ENCODE data around the gene TIMMDC1.

Gene TIMMDC1

DNA sequence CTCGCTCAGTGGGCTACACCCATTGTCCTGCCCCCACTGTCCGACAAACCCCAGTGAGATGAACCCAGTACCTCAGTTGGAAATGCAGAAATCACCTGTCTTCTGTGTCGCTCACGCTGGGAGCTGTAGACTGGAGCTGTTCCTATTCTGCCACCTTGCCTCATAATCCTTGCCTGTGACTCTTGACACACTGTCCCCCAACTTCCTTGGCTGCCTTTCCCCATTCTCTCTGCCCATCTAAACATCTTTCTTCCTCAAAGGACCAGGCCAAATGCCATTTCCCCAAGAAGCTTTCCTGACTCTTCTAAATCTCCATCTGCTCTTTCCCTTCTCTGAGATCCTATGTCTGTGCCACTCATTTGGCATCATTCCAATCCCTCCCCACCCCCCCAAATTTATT lies 70.8 kb downstream of the TIMMDC1 start:
- H3K27me3 ChIP-seq (ENCODE audit: insufficient read depth, low read length, poor library complexity) = no peaks in the 10 kb centered on the region
- no peak overlapping the region for H3K18ac ChIP-seq (ENCODE audit: low read length)
- H3K27ac ChIP-seq (ENCODE audit: low read depth, low read length) = no peak overlapping the region
- H3K9ac ChIP-seq (ENCODE audit: low read length) = no peak overlapping the region
- no peaks in the 10 kb centered on the region for H3K36me3 ChIP-seq (ENCODE audit: control insufficient read depth, insufficient read depth, low read length)
- no peak overlapping the region for H3K23ac ChIP-seq (ENCODE audit: low read length)
- no CpG with 5 or more reads among the region's 4 CpGs for WGBS (ENCODE audit: extremely low coverage, insufficient coverage, low lambda C conversion rate)
- no peak overlapping the region for H2BK15ac ChIP-seq (replicated peaks; ENCODE audit: low read depth)
- no peak overlapping the region for H4K5ac ChIP-seq (ENCODE audit: low read length)
- no peak overlapping the region for H2AK5ac ChIP-seq (ENCODE audit: low read length)
- no peak overlapping the region for H3K4me2 ChIP-seq (ENCODE audit: low read length)
- H3K4me3 ChIP-seq (ENCODE audit: low read length) = no peak overlapping the region
- no peak for DNase-seq
- no peak overlapping the region for H3K4ac ChIP-seq (ENCODE audit: low read depth, low read length)
- no peak overlapping the region for H3K56ac ChIP-seq (ENCODE audit: low read length)
- H2BK5ac ChIP-seq (ENCODE audit: low read length) = no peak overlapping the region
- H3K4me1 ChIP-seq (ENCODE audit: control insufficient read depth, low read depth, low read length) = no peaks in the 10 kb centered on the region
- H3K79me2 ChIP-seq (ENCODE audit: control insufficient read depth, insufficient read depth, low read length) = no peaks in the 10 kb centered on the region
- no peak overlapping the region for H4K8ac ChIP-seq (ENCODE audit: low read depth, low read length)
- no peaks in the 10 kb centered on the region for H3K79me1 ChIP-seq (ENCODE audit: low read length)
- no peak overlapping the region for H2BK120ac ChIP-seq (ENCODE audit: low read depth, low read length)

DNA sequence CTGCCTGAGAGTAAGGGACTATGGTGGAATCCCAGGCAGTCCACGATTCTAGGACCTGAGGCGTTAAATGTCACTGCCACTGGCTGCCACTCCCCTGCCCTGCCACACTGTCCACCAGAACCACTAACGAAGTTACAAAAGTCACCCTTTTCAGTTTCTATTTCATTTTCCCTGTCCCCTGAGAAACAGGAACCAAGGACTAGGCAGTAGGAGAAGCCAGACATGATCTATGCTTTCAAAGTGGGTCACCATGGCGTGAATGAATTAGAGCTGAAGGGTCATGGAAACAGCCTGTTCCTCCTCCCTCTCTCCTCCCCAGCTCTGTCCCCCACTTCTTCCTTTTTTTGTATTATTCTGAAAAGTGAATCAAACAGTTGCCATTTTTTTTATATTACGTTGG lies 71.9 kb downstream of the TIMMDC1 start:
- Histone ChIP-seq H3K9ac (ENCODE audit: low read length) (no peak overlapping the region), H3K79me1 (ENCODE audit: low read length) (no peaks in the 10 kb centered on the region), H2AK5ac (ENCODE audit: low read length) (no peak overlapping the region), H3K79me2 (ENCODE audit: control insufficient read depth, insufficient read depth, low read length) (no peaks in the 10 kb centered on the region), H2BK15ac (replicated peaks; ENCODE audit: low read depth) (no peak overlapping the region), H3K4me2 (ENCODE audit: low read length) (no peak overlapping the region), H3K4me3 (ENCODE audit: low read length) (no peak overlapping the region), H4K5ac (ENCODE audit: low read length) (no peak overlapping the region), H3K27me3 (ENCODE audit: insufficient read depth, low read length, poor library complexity) (no peaks in the 10 kb centered on the region), H3K4ac (ENCODE audit: low read depth, low read length) (no peak overlapping the region), H3K4me1 (ENCODE audit: control insufficient read depth, low read depth, low read length) (no peaks in the 10 kb centered on the region), H4K8ac (ENCODE audit: low read depth, low read length) (no peak overlapping the region), H3K36me3 (ENCODE audit: control insufficient read depth, insufficient read depth, low read length) (no peaks in the 10 kb centered on the region), H2BK120ac (ENCODE audit: low read depth, low read length) (no peak overlapping the region), H3K23ac (ENCODE audit: low read length) (no peak overlapping the region), H3K56ac (ENCODE audit: low read length) (no peak overlapping the region), H3K27ac (ENCODE audit: low read depth, low read length) (no peak overlapping the region), H2BK5ac (ENCODE audit: low read length) (no peak overlapping the region), H3K18ac (ENCODE audit: low read length) (no peak overlapping the region)
- WGBS (ENCODE audit: extremely low coverage, insufficient coverage, low lambda C conversion rate) = no CpG with 5 or more reads among the region's 5 CpGs
- no peak for DNase-seq

DNA sequence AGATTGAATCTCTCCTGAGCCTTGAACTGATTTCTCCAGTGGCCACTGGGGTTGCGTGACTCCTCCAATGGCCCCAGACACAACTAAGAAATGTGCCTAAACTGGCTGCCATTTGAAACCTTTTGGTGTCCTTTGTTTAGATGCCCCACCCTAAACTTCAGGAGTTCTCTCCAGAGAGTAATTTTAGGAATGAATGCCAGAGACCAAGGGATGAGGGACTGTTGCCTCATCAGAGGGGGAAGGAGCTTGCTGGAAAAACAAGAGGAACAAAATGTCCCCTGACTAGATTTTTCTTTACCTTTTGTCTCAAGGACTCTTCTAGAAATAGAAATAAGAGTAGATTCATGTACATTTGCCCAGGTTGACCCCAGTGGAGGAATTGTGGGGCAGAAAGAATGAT lies 72.9 kb downstream of the TIMMDC1 start:
- Histone ChIP-seq H3K27me3 (ENCODE audit: insufficient read depth, low read length, poor library complexity) (no peaks in the 10 kb centered on the region), H3K4me1 (ENCODE audit: control insufficient read depth, low read depth, low read length) (no peaks in the 10 kb centered on the region), H2BK120ac (ENCODE audit: low read depth, low read length) (no peak overlapping the region), H3K79me2 (ENCODE audit: control insufficient read depth, insufficient read depth, low read length) (no peaks in the 10 kb centered on the region), H4K8ac (ENCODE audit: low read depth, low read length) (no peak overlapping the region), H2BK5ac (ENCODE audit: low read length) (no peak overlapping the region), H4K5ac (ENCODE audit: low read length) (no peak overlapping the region), H3K23ac (ENCODE audit: low read length) (no peak overlapping the region), H3K4me3 (ENCODE audit: low read length) (no peak overlapping the region), H3K9ac (ENCODE audit: low read length) (no peak overlapping the region), H3K79me1 (ENCODE audit: low read length) (no peaks in the 10 kb centered on the region), H3K18ac (ENCODE audit: low read length) (no peak overlapping the region), H3K56ac (ENCODE audit: low read length) (no peak overlapping the region), H2BK15ac (replicated peaks; ENCODE audit: low read depth) (no peak overlapping the region), H3K4ac (ENCODE audit: low read depth, low read length) (no peak overlapping the region), H3K36me3 (ENCODE audit: control insufficient read depth, insufficient read depth, low read length) (no peaks in the 10 kb centered on the region), H3K27ac (ENCODE audit: low read depth, low read length) (no peak overlapping the region), H3K4me2 (ENCODE audit: low read length) (no peak overlapping the region), H2AK5ac (ENCODE audit: low read length) (no peak overlapping the region)
- WGBS (ENCODE audit: extremely low coverage, insufficient coverage, low lambda C conversion rate) = no CpG with 5 or more reads among the region's 1 CpG
- DNase-seq = peak; percentile 19

- Histone ChIP-seq H3K56ac (ENCODE audit: low read length) (no peak overlapping the region), H2BK5ac (ENCODE audit: low read length) (no peak overlapping the region), H3K4me3 (ENCODE audit: low read length) (no peak overlapping the region), H3K23ac (ENCODE audit: low read length) (no peak overlapping the region), H3K18ac (ENCODE audit: low read length) (no peak overlapping the region), H3K4me2 (ENCODE audit: low read length) (no peak overlapping the region), H4K5ac (ENCODE audit: low read length) (no peak overlapping the region), H2BK15ac (replicated peaks; ENCODE audit: low read depth) (no peak overlapping the region), H3K9ac (ENCODE audit: low read length) (no peak overlapping the region), H3K4me1 (ENCODE audit: control insufficient read depth, low read depth, low read length) (no peaks in the 10 kb centered on the region), H4K8ac (ENCODE audit: low read depth, low read length) (no peak overlapping the region), H2AK5ac (ENCODE audit: low read length) (no peak overlapping the region), H3K27me3 (ENCODE audit: insufficient read depth, low read length, poor library complexity) (no peaks in the 10 kb centered on the region), H3K79me2 (ENCODE audit: control insufficient read depth, insufficient read depth, low read length) (no peaks in the 10 kb centered on the region), H3K36me3 (ENCODE audit: control insufficient read depth, insufficient read depth, low read length) (no peaks in the 10 kb centered on the region), H3K79me1 (ENCODE audit: low read length) (no peaks in the 10 kb centered on the region), H3K4ac (ENCODE audit: low read depth, low read length) (no peak overlapping the region), H3K27ac (ENCODE audit: low read depth, low read length) (no peak overlapping the region), H2BK120ac (ENCODE audit: low read depth, low read length) (no peak overlapping the region)
- DNase-seq = no peak
- WGBS (ENCODE audit: extremely low coverage, insufficient coverage, low lambda C conversion rate) = no CpG with 5 or more reads among the region's 5 CpGs
Measured at GRCh38 chr3:119571688-119572087, 73.3 kb downstream of the TIMMDC1 start.
